Mesenchymal stem cell (in vitro differentiated cells and primary cell): ENCODE data around the gene KLK11.

ENCODE experiments used
- DNase-seq: peaks from one replicate; pipeline ENCODE4 v3.0.0-alpha.2; 2013
- H2AFZ ChIP-seq: one replicate; pipeline ENCODE4 v1.6.1; 2013; ENCODE audit warnings: low read depth, mild to moderate bottlenecking, control low read depth, inconsistent platforms, low read length, moderate library complexity
- H2AK5ac ChIP-seq: 2 replicates; pipeline ENCODE4 v1.6.1; 2013; ENCODE audit warnings: low read length, moderate library complexity, mild to moderate bottlenecking, inconsistent platforms; ENCODE audit not compliant: severe bottlenecking
- H2BK120ac ChIP-seq: one replicate; pipeline ENCODE4 v1.6.1; 2013; ENCODE audit warnings: low read depth, mild to moderate bottlenecking, inconsistent platforms, low read length, moderate library complexity
- H2BK12ac ChIP-seq, 2 experiments: one replicate each; pipeline ENCODE4 v1.6.1; 2013; ENCODE audit warnings: inconsistent platforms in 2 of 2, low read length in 2 of 2, mild to moderate bottlenecking in 2 of 2, moderate library complexity in 2 of 2, control low read depth in 1 of 2
- H2BK15ac ChIP-seq: one replicate; pipeline ENCODE4 v1.6.1; 2013; ENCODE audit warnings: mild to moderate bottlenecking, low read depth, inconsistent platforms; ENCODE audit not compliant: poor library complexity, severe bottlenecking
- H2BK5ac ChIP-seq: 2 replicates; pipeline ENCODE4 v1.6.1; 2013; ENCODE audit warnings: low read depth, mild to moderate bottlenecking, low read length, control low read depth, inconsistent platforms; ENCODE audit not compliant: poor library complexity, severe bottlenecking
- H3K14ac ChIP-seq, 2 experiments: one replicate each; pipeline ENCODE4 v1.6.1; 2013; ENCODE audit warnings: inconsistent platforms in 2 of 2, low read length in 2 of 2, control low read depth in 1 of 2, mild to moderate bottlenecking in 1 of 2, moderate library complexity in 1 of 2
- H3K18ac ChIP-seq, 2 experiments: one replicate each; pipeline ENCODE4 v1.6.1; 2013; ENCODE audit warnings: inconsistent platforms in 2 of 2, low read length in 2 of 2, control low read depth in 1 of 2, low read depth in 1 of 2, mild to moderate bottlenecking in 1 of 2
- H3K23ac ChIP-seq, 2 experiments: one replicate each; pipeline ENCODE4 v1.6.1; 2013; ENCODE audit warnings: inconsistent platforms in 2 of 2, low read length in 2 of 2, mild to moderate bottlenecking in 2 of 2, moderate library complexity in 2 of 2, control low read depth in 1 of 2
- H3K27ac ChIP-seq: 2 replicates; pipeline ENCODE4 v1.5.1; 2013; ENCODE audit warnings: mild to moderate bottlenecking, moderate library complexity, low read length, control low read depth, inconsistent platforms; ENCODE audit not compliant: poor library complexity, severe bottlenecking
- H3K27me3 ChIP-seq, 2 experiments: 2 replicates each; pipeline versions ENCODE4 v1.6.1 to v1.7.0; 2013; ENCODE audit warnings: low read length in 2 of 2, mild to moderate bottlenecking in 2 of 2, moderate library complexity in 2 of 2, control low read depth in 1 of 2, inconsistent platforms in 1 of 2; ENCODE audit not compliant: control insufficient read depth in 1 of 2, insufficient read depth in 1 of 2
- H3K36me3 ChIP-seq, 2 experiments: 2 replicates each; pipeline versions ENCODE4 v1.6.1 to v1.7.0; 2013; ENCODE audit warnings: low read length in 2 of 2, control low read depth in 1 of 2, inconsistent platforms in 1 of 2, low read depth in 1 of 2, mild to moderate bottlenecking in 1 of 2; ENCODE audit not compliant: insufficient read depth in 2 of 2, control insufficient read depth in 1 of 2
- H3K4ac ChIP-seq, 2 experiments: one replicate each; pipeline ENCODE4 v1.6.1; 2013; ENCODE audit warnings: inconsistent platforms in 2 of 2, low read length in 2 of 2, mild to moderate bottlenecking in 2 of 2, moderate library complexity in 2 of 2, control low read depth in 1 of 2, low read depth in 1 of 2
- H3K4me1 ChIP-seq: 2 replicates; pipeline ENCODE4 v1.6.1; 2013; ENCODE audit warnings: low read depth, low read length, control low read depth; ENCODE audit not compliant: control insufficient read depth, insufficient read depth
- H3K4me2 ChIP-seq: 2 replicates; pipeline ENCODE4 v1.6.1; 2013; ENCODE audit warnings: low read length, mild to moderate bottlenecking, inconsistent platforms; ENCODE audit not compliant: poor library complexity, severe bottlenecking
- H3K4me3 ChIP-seq, 2 experiments: 2 replicates each; pipeline versions ENCODE4 v1.5.1 to v1.7.0; 2013; ENCODE audit warnings: low read length in 2 of 2, mild to moderate bottlenecking in 2 of 2, control low read depth in 1 of 2, low read depth in 1 of 2; ENCODE audit not compliant: insufficient read depth in 1 of 2
- H3K79me1 ChIP-seq: replicated peaks from 2 replicates; pipeline ENCODE4 v1.6.1; 2013; ENCODE audit warnings: mild to moderate bottlenecking, control low read depth, low read length, inconsistent platforms; ENCODE audit not compliant: poor library complexity, severe bottlenecking
- H3K9ac ChIP-seq: 2 replicates; pipeline ENCODE4 v1.7.0; 2013; ENCODE audit warnings: mild to moderate bottlenecking, low read length, moderate library complexity
- H3K9me3 ChIP-seq: 2 replicates; pipeline ENCODE4 v1.7.0; 2013; ENCODE audit warnings: mild to moderate bottlenecking, low read length; ENCODE audit not compliant: control insufficient read depth
- H4K8ac ChIP-seq: one replicate; pipeline ENCODE4 v1.6.1; 2013; ENCODE audit warnings: inconsistent platforms, mild to moderate bottlenecking, low read length, moderate library complexity
- H4K91ac ChIP-seq: one replicate; pipeline ENCODE4 v1.6.1; 2013; ENCODE audit warnings: mild to moderate bottlenecking, low read length, inconsistent platforms
- WGBS: methylation state at CpG from one replicate; pipeline ENCODE4 v1.1.7; 2013; ENCODE audit warnings: mixed read lengths; 5-methylcytosine and 5-hydroxymethylcytosine counted together

KLK11 gene

DNA sequence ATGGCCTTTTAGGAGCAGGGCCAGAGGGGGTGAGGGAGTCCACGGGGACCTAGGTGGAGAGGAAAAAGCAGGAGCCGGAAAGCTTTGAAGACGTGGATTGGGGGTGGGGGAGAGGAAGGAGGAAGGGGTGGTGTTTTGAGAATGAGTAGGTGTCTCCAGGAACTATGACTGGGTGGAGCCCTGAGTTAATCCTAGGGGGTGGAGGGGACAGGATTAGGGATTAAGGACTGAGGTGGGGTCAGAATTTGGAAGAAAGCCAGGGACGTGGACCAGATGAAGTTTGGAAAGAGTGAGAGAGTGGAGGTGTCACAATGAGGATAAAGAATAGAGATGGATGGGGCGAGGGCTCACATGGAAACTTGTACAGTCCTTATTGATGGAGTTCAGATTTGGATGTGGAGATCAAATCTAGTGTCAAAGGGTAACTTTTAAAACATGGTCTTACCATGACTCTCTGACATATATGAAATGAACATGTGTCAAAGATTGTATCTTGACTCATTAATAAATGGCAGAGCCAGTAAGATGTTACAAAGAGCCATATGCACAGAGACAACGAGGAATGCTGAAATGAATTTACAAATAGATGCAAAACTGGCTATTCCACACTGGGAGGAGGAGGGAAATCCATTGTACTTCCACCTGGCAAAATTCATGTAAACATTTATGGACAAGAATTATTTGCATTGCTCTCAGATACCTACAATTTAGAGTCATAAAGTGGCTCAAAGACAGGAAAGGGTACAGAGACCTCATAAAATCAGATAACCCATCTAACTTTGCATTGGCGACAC is 40.2 kb upstream of the KLK11 start:
- H2AFZ ChIP-seq: no peak overlapping the region
- no peak overlapping the region for H2BK12ac ChIP-seq
- no peak overlapping the region for H2BK5ac ChIP-seq
- no peak overlapping the region for H4K91ac ChIP-seq
- H3K9ac ChIP-seq: no peak overlapping the region
- no peak overlapping the region for H2BK120ac ChIP-seq
- H3K4me2 ChIP-seq: no peak overlapping the region
- H3K9me3 ChIP-seq: no peaks in the 10 kb centered on the region
- no peak overlapping the region for H3K4ac ChIP-seq
- no peak overlapping the region for H2BK15ac ChIP-seq
- no peak overlapping the region for H3K27ac ChIP-seq
- peaks cover 5 to 38% of the 10 kb centered on the region in 2 experiments for H3K27me3 ChIP-seq
- no peak overlapping the region for H3K23ac ChIP-seq
- H4K8ac ChIP-seq: no peak overlapping the region
- no peak overlapping the region for H3K14ac ChIP-seq
- H3K36me3 ChIP-seq: no peaks in the 10 kb centered on the region
- DNase-seq: no peak
- H3K18ac ChIP-seq: no peak overlapping the region
- H3K4me1 ChIP-seq: peaks cover 1% of the 10 kb centered on the region
- no peaks in the 10 kb centered on the region for H3K79me1 ChIP-seq
- 60% methylated on average over 7 of the region's 7 CpGs for WGBS
- no peak overlapping the region for H3K4me3 ChIP-seq
- no peak overlapping the region for H2AK5ac ChIP-seq

DNA sequence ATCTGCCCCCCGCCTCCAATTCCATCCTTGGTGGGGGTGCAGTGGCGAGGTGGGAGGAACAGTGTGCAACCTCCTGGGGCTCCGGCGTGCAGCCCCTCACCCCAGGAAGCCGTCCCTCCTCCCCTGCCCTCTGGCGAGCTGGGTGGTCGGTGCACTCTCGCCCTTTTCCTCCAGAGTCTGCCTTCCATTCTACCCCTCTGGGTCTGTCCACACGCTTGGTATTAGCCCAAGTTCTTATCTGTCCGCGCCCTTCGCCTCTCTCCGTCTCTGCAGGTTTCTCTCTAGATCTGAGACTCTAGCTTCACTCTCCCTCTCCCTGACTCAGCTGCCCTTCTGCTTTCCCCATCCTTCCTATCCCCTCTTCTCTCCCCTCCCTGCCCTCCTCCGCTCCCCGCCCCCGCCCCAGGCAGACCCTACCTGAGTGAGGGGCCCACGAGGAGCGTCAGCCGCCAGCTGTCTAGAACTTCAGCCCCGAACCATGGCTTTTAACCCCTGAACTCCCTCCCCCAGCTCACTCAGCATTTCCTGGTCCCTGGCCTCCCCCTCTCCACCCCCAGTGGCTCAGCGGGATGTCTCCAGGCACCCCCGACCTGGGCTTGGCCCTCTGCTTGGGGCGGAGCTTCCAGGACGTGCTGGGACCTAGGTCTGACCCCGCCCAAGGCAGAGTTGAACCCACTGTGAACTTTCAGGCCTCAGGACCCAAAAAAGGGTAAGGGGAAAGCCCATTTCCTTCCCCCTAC is 39.0 kb upstream of the KLK11 start:
- no peak overlapping the region for H2BK120ac ChIP-seq
- no peak overlapping the region for H3K4me2 ChIP-seq
- H3K36me3 ChIP-seq: no peaks in the 10 kb centered on the region
- H2BK5ac ChIP-seq: no peak overlapping the region
- H4K91ac ChIP-seq: no peak overlapping the region
- H3K27ac ChIP-seq: no peak overlapping the region
- no peak overlapping the region for H2BK12ac ChIP-seq
- H3K79me1 ChIP-seq: no peaks in the 10 kb centered on the region
- H3K18ac ChIP-seq: no peak overlapping the region
- no peak overlapping the region for H2AK5ac ChIP-seq
- peaks cover 1% of the 10 kb centered on the region for H3K4me1 ChIP-seq
- no peak overlapping the region for H3K4ac ChIP-seq
- H3K4me3 ChIP-seq: no peak overlapping the region
- H2BK15ac ChIP-seq: no peak overlapping the region
- DNase-seq: no peak
- WGBS: 7% methylated on average over 25 of the region's 25 CpGs
- no peak overlapping the region for H4K8ac ChIP-seq
- no peak overlapping the region for H3K9ac ChIP-seq
- no peak overlapping the region for H3K23ac ChIP-seq
- no peak overlapping the region for H2AFZ ChIP-seq
- H3K9me3 ChIP-seq: no peaks in the 10 kb centered on the region
- H3K27me3 ChIP-seq: peaks cover 5 to 39% of the 10 kb centered on the region in 2 experiments
- H3K14ac ChIP-seq: no peak overlapping the region

DNA sequence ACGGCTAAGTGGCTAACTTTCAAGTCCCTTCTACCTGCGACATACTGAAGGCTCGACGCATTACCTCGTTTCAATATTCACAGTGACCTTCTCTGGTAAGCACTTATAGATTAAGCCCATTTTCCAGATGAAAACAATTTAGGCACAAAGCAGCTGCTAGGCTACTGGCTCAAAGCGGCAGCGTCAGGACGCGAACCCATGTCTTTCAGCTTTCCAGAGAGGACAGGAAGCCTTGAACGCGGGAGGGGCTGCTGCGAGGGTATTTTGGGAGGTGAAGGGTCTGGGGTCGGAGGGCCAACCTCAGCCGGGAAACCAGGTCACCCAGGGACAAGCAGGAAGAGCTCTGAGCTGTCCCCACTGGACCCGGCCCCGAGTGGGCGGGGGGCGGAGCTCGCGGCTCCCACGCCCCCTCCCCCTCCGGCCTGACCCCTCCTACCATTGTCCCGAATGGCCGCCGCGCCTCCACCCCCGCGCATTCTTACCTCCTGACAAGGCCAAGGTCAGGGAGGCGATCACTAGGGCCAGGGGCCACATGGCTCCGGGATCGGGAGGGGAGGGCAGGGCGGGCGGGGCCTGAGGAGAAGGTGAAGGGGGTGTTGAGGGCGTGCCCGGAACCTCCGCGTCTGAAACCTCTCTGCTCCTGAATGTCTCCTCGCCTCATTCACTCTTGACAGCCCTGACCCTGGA is 38.3 kb upstream of the KLK11 start, which contains the start of gene KLK13:
KLK13 (minus strand) TSS at position 559 of the 687 bp plus-strand sequence; CDS start at position 534, 25 bp downstream.
- no peak within 1 kb of the TSS for H3K27ac ChIP-seq
- peaks cover 5 to 39% of the 10 kb centered on the region in 2 experiments for H3K27me3 ChIP-seq
- no peak within 1 kb of the TSS for H2BK5ac ChIP-seq
- no peak within 1 kb of the TSS for H3K18ac ChIP-seq
- H3K9ac ChIP-seq: no peak within 1 kb of the TSS
- H2AFZ ChIP-seq: no peak within 1 kb of the TSS
- no peak for DNase-seq
- WGBS: 45% methylated on average over 11 of the region's 38 CpGs
- peaks cover 1% of the 10 kb centered on the region for H3K4me1 ChIP-seq
- no peak within 1 kb of the TSS for H2BK12ac ChIP-seq
- no peak within 1 kb of the TSS for H3K23ac ChIP-seq
- no peaks in the 10 kb centered on the region for H3K79me1 ChIP-seq
- H3K4me3 ChIP-seq: no peak within 1 kb of the TSS
- no peak within 1 kb of the TSS for H4K91ac ChIP-seq
- H3K14ac ChIP-seq: no peak within 1 kb of the TSS
- no peak within 1 kb of the TSS for H3K4me2 ChIP-seq
- no peak within 1 kb of the TSS for H2BK15ac ChIP-seq
- no peak within 1 kb of the TSS for H2AK5ac ChIP-seq
- no peak within 1 kb of the TSS for H4K8ac ChIP-seq
- no peaks in the 10 kb centered on the region for H3K9me3 ChIP-seq
- no peaks in the 10 kb centered on the region for H3K36me3 ChIP-seq
- no peak within 1 kb of the TSS for H3K4ac ChIP-seq
- H2BK120ac ChIP-seq: no peak within 1 kb of the TSS

DNA sequence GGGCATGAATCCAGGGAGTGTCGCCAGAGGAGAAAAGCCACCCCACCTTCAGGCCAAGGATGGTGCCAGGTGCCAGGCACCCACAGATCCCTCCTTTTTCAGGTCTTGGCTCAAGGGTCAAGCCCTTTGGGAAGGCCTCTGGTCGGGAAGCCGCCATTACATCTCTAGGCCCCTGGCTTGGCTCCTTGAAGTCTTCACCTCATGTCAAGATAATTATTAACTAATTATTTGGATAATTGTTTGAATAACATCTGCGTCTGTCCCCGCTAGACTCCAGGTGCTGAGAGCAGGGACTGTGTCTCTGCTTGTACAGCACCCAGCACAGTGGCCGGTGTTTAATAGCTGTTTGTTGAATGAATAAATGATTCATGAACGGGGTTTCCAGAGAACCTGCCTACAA is 37.2 kb upstream of the KLK11 start:
- Histone ChIP-seq H3K4me3 (no peak overlapping the region), H4K91ac (no peak overlapping the region), H2AFZ (no peak overlapping the region), H3K79me1 (no peaks in the 10 kb centered on the region), H3K14ac (no peak overlapping the region), H2BK120ac (no peak overlapping the region), H2BK5ac (no peak overlapping the region), H3K9ac (no peak overlapping the region), H3K36me3 (no peaks in the 10 kb centered on the region), H4K8ac (no peak overlapping the region), H2BK15ac (no peak overlapping the region), H3K9me3 (no peaks in the 10 kb centered on the region), H3K4me2 (no peak overlapping the region), H3K4me1 (peaks cover 1% of the 10 kb centered on the region), H3K18ac (no peak overlapping the region), H3K27me3 (peaks cover 5 to 39% of the 10 kb centered on the region in 2 experiments), H3K4ac (no peak overlapping the region), H3K23ac (no peak overlapping the region), H3K27ac (no peak overlapping the region), H2AK5ac (no peak overlapping the region), H2BK12ac (no peak overlapping the region)
- WGBS: 94% methylated on average over 5 of the region's 7 CpGs
- DNase-seq: no peak
